GM13976 (cell line): Measurements from ENCODE around the gene FYN.
A peak's percentile ranks its signal among the peaks of the same experiment; 100 is the strongest.

ENCODE experiments used
- DNase-seq: peaks from one replicate; pipeline ENCODE4 v3.0.0; 2012; ENCODE audit warnings: low spot score
- in situ Hi-C: fragments of 300-500 bp; cut with MboI; formaldehyde crosslinking; loops from one replicate; pipeline ENCODE4 v1.12.0; 2022; ENCODE audit warnings: low sequenced_read_pairs, mixed read lengths, inconsistent platforms; ENCODE audit not compliant: unreplicated experiment
- TF ChIP-seq, protein P1 (sequence below): IDR thresholded peaks from 2 replicates; pipeline ENCODE4 v1.5.1; 2012; ENCODE audit warnings: borderline replicate concordance, mild to moderate bottlenecking; ENCODE audit not compliant: insufficient read depth; ENCODE audit errors: extremely low read depth, missing control alignments, control extremely low read depth

FYN gene

DNA sequence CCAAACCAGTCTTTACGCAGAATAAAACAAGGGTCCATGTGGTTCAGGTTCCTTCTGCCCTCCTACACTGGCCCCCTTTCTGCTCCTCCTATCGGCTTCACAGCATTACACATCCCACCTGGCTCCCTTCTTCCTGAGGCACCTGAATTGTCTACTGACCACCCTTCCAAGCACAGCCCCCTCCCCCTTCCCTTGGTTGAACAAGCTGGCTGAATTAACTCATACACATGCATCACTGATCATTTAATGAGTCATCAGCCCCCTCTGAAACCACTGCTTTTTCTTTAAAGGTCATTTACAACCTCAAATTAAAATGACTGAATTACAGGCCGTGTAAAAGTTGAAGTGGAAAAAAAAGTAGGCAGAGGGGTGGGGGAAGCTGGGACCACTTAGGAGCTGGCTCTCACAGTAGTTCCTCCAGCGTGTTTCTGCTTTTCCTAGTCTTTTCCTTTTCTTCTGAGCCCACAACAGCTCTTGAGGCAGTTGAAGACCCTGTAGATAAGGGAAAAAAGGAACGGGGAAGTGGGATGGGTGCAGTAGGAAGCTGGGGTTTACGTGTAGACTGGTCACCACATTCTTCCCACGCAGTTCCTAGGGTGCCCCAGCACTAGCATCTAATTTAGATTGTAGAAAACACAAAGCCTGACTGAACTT is 67.6 kb downstream of the FYN start:
- peak; percentile 33 for DNase-seq
- in situ Hi-C loops = no loop called here

GRCh38 chr6:111804627-111805235 is 68.5 kb downstream of the FYN start:
- in situ Hi-C loops = no loop called here
- peak; percentile 34 for DNase-seq

More for the DNA sequence above, 67.6 kb downstream of the FYN start:
- TF ChIP-seq, protein P1, sequence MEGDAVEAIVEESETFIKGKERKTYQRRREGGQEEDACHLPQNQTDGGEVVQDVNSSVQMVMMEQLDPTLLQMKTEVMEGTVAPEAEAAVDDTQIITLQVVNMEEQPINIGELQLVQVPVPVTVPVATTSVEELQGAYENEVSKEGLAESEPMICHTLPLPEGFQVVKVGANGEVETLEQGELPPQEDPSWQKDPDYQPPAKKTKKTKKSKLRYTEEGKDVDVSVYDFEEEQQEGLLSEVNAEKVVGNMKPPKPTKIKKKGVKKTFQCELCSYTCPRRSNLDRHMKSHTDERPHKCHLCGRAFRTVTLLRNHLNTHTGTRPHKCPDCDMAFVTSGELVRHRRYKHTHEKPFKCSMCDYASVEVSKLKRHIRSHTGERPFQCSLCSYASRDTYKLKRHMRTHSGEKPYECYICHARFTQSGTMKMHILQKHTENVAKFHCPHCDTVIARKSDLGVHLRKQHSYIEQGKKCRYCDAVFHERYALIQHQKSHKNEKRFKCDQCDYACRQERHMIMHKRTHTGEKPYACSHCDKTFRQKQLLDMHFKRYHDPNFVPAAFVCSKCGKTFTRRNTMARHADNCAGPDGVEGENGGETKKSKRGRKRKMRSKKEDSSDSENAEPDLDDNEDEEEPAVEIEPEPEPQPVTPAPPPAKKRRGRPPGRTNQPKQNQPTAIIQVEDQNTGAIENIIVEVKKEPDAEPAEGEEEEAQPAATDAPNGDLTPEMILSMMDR = no peak

DNA sequence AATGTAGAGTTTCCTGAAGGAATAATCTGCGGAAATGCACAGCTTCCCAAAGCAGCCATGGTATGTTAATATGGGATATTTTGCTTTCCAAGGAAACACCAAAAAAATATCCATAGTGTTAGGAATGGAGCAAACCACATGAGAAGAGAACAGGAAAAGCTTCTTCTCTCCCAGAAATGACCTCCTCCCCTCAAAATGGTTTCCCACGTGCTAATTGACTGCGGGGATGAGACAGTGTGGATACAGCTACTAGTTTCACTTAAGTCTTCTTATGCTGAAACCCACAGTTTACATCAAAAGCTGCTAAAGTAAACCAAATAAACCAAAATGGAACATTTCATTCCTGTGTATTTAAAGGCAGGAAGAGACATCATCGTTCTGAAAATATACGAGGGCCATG is 69.4 kb downstream of the FYN start:
- TF ChIP-seq, protein P1 = no peak
- DNase-seq = no peak
- in situ Hi-C loops = no loop called here

More at GRCh38 chr6:111804627-111805235, 68.5 kb downstream of the FYN start:
- TF ChIP-seq, protein P1 = peak; percentile 14

- in situ Hi-C loops = no loop called here
- TF ChIP-seq, protein P1 = no peak
- no peak for DNase-seq
Observed at GRCh38 chr6:111803371-111803770, 69.9 kb downstream of the FYN start.

DNA sequence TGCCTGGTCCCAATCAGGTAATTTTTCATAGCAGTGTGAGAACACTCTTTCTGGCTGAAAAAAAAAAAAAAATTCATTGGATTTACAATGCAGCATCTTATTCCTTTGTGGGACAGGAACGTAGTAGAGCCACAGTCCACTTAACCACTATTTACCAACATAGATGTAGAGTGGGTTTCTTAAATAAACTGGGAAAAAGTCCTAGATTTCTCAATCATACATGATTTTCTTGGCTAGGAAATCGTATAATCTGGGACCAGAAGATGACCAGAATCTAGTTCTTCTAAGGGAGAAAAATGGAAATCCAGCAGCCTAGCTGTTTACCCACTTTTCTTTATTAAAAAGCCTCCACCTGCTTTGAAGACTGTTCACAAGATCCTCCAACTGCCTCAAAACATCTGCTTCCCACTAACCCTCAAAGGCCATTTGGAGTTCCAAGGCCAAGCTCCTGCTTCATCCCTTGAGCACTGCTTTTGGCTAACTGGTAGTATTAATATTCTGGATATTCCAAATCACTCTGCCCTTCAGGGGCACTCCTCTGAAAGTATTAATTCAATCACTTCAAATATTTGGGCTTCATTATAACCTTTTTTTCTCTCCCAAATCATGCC is 70.4 kb downstream of the FYN start:
- in situ Hi-C loops = no loop called here
- TF ChIP-seq, protein P1 = no peak
- no peak for DNase-seq

DNA sequence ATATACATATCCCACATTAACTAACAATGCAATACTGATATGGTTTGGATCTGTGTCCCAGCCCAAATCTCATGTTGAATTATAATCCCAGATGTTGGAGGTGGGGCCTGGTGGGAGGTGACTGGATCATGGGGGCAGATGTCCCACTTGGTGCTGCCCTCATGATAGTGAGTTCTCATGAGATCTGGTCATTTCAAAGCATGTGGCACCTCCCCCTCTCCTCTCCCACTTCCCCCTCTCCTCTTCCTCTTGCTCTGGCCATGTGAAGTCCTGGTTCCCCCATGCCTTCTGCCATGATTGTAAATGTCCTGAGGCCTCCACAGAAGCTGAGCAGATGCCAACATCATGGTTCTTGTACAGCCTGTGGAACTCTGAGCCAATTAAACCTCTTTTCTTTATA is 71.2 kb downstream of the FYN start:
- TF ChIP-seq, protein P1 = no peak
- in situ Hi-C loops = no loop called here
- DNase-seq = no peak
